GM21515 (cell line): ENCODE data around the gene SPRR2E.
"Not testable (repeated sequence)": the region's sequence is repeated elsewhere in the genome, so short reads cannot be mapped to it uniquely, and the experiment has no call there.

Experiments
- ATAC-seq: cut with Tn5 transposase; IDR thresholded peaks from one replicate; pipeline ENCODE4 v1.9.1; 2021; ENCODE audit not compliant: unreplicated experiment

SPRR2E gene

GRCh38 chr1:153070243-153070642, 24.1 kb downstream of the SPRR2E start:
- ATAC-seq, result no peak

GRCh38 chr1:153058826-153059784, 35.2 kb downstream of the SPRR2E start:
- no peak for ATAC-seq

- ATAC-seq, result no peak
These were observed 36.2 kb downstream of the SPRR2E start for GRCh38 chr1:153058154-153058553.

- ATAC-seq, result no peak
These were observed 37.0 kb downstream of the SPRR2E start, which contains the start of gene SPRR2A for GRCh38 chr1:153057375-153057774. TSS of gene SPRR2A (minus strand) at chr1:153057512. CDS start at chr1:153056735, 777 bp downstream.

- ATAC-seq, result not testable (repeated sequence)
These were observed 38.2 kb downstream of the SPRR2E start for GRCh38 chr1:153056111-153056510.

- no peak for ATAC-seq
These were observed 45.1 kb downstream of the SPRR2E start for GRCh38 chr1:153049211-153049610.
